ENCODE measurements around the gene NFIA. TPM values are rescaled to one million over a fixed set of nuclear protein-coding genes. Genes with fewer than 3 reads are reported as not detected.

Gene NFIA
- total and polyA plus RNA-seq, 9 of the 15 experiments (the other 6 are each of a cell fraction or from before 2014, with no cell fraction given), result 5.3 to 24.9 (median 9.8) TPM

GRCh38 chr1:61241411-61241838 lies 159.1 kb downstream of the NFIA start (continued):
- 0 out of 2 replicates have a peak, but pooled peaks have one; percentile 11 for TF ChIP-seq MGA (IDR thresholded peaks at IDR 0.05)
- TF ChIP-seq ZNF592 (IDR thresholded peaks at IDR 0.05), result peak; percentile 82
- TF ChIP-seq HES1 (IDR thresholded peaks at IDR 0.05; ENCODE audit: low read depth), result no peak
- TF ChIP-seq SMAD4 (CRISPR knock-in tag; conservative IDR thresholded peaks at IDR 0.05), result 0 out of 2 replicates have a peak, but pooled peaks have one; percentile 22
- peak; percentile 66; the same call in 1 of the 2 replicates for TF ChIP-seq CREB3 (tag; conservative IDR thresholded peaks at IDR 0.05; ENCODE audit: low read depth)
- no peak for TF ChIP-seq ID3 (CRISPR knock-in tag; IDR thresholded peaks at IDR 0.05)
- peak; percentile 75 for TF ChIP-seq ID3 (tag; IDR thresholded peaks at IDR 0.05)
- TF ChIP-seq NR2C1 (IDR thresholded peaks at IDR 0.05), result no peak
- 0 out of 2 replicates have a peak, but pooled peaks have one; percentile 38 for TF ChIP-seq NR2C1 (tag; IDR thresholded peaks at IDR 0.05)
